SU-DHL-6 (cell line): ENCODE measurements around the gene PLAAT3.

ENCODE experiments used
- CTCF ChIP-seq: fragments of 200-600 bp; sonication (generic); IDR thresholded peaks from one replicate; pipeline ENCODE4 v1.5.1; 2017; ENCODE audit warnings: antibody characterized with exemption, mild to moderate bottlenecking, low read length, moderate library complexity; ENCODE audit not compliant: insufficient read depth, poor library complexity, severe bottlenecking
- EZH2phosphoT487 ChIP-seq: fragments of 200-600 bp; sonication (generic), shearing (Covaris generic); conservative IDR thresholded peaks from 2 replicates; pipeline ENCODE4 v1.6.1; 2018; ENCODE audit warnings: mild to moderate bottlenecking, antibody characterized with exemption, low read length, moderate library complexity, mixed read lengths

- TF ChIP-seq CTCF (no peak), EZH2phosphoT487 (no peak)
Observed at GRCh38 chr11:63554877-63555223, 59.4 kb downstream of the PLAAT3 start.
